ELF-1 (cell line): ENCODE data around the gene AADACL4.
A peak's percentile ranks its signal among the peaks of the same experiment; 100 is the strongest.

Experiments
- DNase-seq: peaks from one replicate; pipeline ENCODE4 v3.0.0-alpha.2; 2016; ENCODE audit warnings: low read depth, low spot score

The AADACL4 gene

DNA sequence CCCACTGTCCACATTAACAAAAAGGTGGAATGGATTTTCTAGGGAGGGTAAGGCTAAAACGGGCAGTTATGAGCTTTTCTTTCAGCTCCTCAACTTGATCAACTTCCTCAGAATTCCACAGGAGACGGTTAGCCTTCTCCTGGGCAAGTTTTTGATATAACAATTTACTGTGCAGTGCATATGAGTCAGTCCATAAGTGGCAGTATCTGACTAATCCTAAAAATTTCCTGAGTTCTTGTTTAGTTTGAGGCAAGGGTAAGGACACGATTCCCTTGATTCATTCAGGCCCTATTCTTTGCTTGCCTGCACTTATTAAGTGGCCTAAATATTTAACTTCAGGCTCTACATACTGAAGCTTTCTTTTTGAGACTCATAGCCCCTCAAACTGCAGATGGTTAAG lies 65.8 kb downstream of the AADACL4 start:
- no peak for DNase-seq

DNA sequence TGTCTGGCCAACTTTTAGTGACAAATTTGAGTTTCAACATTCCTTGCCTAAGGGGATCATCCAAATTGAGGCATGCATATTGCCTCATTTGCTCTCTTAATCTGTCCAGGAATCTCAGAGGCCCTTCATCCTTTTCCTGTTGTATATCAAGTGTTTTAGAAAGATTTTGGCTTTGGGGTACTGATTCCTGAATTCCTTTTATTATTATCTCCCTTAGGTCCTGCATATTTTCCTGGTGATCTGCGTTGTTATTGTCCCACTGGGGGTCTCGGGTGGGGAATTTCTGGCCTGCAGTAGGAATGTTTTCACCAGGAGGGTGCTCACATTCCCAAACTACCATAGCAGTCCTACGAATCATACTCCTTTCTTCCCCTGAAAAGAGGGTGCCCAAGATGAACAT lies 67.7 kb downstream of the AADACL4 start:
- peak; percentile 28 for DNase-seq

DNA sequence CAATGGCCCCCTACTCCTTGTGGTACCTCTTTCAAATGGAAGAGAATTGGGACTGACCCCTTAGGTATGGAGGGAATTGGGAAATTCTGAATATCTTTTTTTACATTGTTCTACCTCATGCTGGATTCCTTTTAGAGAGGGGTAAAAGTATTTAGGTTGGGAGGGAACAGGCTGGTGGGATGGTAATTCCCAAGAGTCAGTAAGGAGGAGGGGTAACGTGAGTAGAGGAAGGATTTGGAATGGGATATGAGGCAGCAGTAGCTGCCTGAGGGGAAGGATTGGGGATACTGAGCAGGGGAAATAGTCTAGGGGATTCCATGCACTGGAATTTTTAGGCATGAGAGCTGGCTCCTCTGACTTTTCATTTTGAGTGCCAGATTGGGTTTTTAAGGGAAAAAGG lies 68.2 kb downstream of the AADACL4 start:
- peak; percentile 51 for DNase-seq

DNA sequence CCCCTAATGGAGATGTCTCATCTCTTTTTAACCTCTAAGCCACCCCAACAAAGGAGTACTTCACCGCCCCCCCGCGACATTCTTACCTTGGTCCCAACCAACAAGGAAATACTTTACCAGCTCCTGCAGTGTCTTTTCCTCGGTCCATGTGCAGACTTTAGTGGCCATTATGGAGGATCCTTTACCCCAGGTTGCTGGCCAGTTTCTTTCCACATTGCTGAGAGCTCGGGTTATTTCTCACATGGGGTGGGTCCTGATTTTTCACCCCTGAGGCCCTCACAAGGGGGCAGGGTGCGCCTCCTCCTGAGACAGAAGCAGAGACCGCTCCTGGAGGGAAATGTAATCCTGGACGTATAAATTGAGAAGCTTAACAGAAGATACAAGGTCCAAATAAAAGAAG lies 69.0 kb downstream of the AADACL4 start:
- peak; percentile 7 for DNase-seq

DNA sequence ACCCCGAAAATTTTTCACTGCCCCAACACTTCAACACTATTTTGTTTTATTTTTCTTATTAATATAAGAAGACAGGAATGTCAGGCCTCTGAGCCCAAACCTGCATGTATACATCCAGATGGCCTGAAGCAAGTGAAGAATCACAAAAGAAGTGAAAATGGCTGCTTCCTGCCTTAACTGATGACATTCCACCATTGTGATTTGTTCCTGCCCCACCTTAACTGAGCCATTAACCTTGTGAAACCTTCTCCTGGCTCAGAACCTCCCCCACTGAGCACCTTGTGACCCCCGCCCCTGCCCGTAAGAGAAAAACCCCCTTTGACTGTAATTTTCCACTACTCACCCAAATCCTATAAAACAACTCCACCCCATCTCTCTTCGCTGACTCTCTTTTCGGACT lies 69.8 kb downstream of the AADACL4 start:
- DNase-seq: peak; percentile 45

DNA sequence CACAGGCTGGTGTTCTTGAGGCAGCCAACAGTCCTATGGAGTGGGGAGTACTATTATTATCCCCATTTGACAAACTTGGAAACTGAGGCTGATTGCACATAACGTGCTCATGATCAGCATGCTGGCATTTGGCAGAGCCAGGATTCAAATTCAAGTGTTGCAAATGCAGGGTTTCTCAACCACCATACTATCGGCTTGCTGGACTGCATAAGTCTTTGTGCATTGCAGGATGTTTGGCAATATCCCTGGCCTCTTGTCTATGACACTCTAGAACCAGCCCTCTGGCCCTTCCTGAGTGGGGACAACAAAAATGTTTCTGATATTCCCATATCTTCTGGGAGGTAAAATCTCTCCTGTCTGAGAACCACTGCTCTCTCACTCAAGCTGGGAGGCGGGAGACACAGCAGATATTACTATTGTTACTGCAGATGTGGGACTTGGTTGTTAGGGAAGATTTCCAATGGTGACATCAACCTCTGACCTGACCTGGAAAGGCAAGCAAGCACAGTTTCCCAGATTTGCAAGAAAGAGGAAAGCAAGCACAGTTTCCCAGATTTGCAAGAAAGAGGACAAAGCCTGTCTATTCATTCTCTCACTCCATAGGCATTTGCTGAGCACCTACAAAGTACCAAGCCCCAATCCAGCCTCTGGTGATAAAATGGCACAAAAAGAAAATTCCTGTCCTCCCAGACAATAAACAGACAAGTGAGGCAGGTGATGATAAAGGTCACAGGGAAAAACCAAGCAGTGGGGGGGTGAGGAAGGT lies 71.0 kb downstream of the AADACL4 start:
- DNase-seq: peak; percentile 51

DNA sequence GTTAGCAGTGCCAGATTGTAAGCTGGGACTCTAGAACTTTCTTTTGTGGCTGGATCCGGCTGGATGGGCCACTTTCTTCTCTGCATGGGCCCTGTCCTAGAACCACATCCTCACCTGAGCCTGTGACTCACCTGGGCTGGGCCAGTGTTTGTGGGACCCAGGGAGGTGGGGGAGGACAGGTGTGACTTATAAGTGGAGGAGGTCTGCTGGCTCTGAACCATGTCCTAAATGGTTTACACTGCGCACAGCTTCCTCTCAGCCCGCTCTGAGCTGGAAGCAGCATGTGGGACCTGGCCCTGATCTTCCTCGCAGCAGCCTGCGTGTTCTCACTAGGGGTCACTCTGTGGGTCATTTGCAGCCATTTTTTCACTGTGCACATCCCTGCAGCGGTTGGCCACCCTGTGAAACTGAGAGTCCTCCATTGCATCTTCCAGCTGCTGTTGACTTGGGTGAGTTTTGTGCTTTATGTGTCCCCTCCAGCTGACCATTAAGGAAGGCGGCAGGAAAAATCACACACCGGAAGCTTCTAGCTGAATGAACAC lies 72.1 kb downstream of the AADACL4 start, which contains the start of gene AADACL3:
TSS of gene AADACL3 (plus strand) at position 215 of the 542 bp plus-strand sequence. CDS start at position 282, 67 bp downstream.
- peak; percentile 27 for DNase-seq
